Activated CD4-positive, alpha-beta memory T cell treated with anti-CD3 and anti-CD28 coated beads for 36 hours (primary cell): ENCODE measurements around the gene CAVIN2. TPM values are rescaled to one million over a fixed set of nuclear protein-coding genes. Genes with fewer than 3 reads are reported as not detected.

ENCODE experiments used
- CTCF ChIA-PET: fragments of 350-600 bp; sonication (Branson Sonifier 250); formaldehyde crosslinking; loops from one replicate; lab custom pipeline; 2021; ENCODE audit warnings: antibody characterized with exemption, inconsistent platforms; lab: Charles Lee
- POLR2A ChIA-PET: fragments of 350-600 bp; sonication (Branson Sonifier 250); formaldehyde crosslinking; loops from one replicate; lab custom pipeline; 2021; ENCODE audit warnings: antibody characterized with exemption; lab: Charles Lee
- DNase-seq: peaks from one replicate; pipeline ENCODE4 v3.0.0-alpha.2; 2020
- H3K27ac Mint-ChIP-seq: one replicate; pipeline ENCODE4 v1.8.0; 2021; ENCODE audit warnings: mixed read lengths
- H3K27me3 Mint-ChIP-seq: one replicate; pipeline ENCODE4 v1.8.0; 2021; ENCODE audit warnings: mixed read lengths
- H3K36me3 Mint-ChIP-seq: one replicate; pipeline ENCODE4 v1.8.0; 2021; ENCODE audit warnings: mixed read lengths
- H3K4me1 Mint-ChIP-seq: one replicate; pipeline ENCODE4 v1.8.0; 2021; ENCODE audit warnings: low read depth, mixed read lengths
- H3K4me3 Mint-ChIP-seq: one replicate; pipeline ENCODE4 v1.8.0; 2021; ENCODE audit warnings: mild to moderate bottlenecking, mixed read lengths
- H3K9me3 Mint-ChIP-seq: one replicate; pipeline ENCODE4 v1.8.0; 2021; ENCODE audit warnings: mixed read lengths
- intact Hi-C: fragments of 100-400 bp; cut with micrococcal nuclease; formaldehyde crosslinking; loops from one replicate; pipeline ENCODE4 v1.15.1; 2023
- total RNA-seq, 2 experiments: library from RNA; stranded (reverse); gene quantifications; one replicate each; pipeline ENCODE4 v1.2.3, GENCODE V29; 2021

The CAVIN2 gene
- total RNA-seq, 2 experiments from 2014 or later, result not detected

DNA sequence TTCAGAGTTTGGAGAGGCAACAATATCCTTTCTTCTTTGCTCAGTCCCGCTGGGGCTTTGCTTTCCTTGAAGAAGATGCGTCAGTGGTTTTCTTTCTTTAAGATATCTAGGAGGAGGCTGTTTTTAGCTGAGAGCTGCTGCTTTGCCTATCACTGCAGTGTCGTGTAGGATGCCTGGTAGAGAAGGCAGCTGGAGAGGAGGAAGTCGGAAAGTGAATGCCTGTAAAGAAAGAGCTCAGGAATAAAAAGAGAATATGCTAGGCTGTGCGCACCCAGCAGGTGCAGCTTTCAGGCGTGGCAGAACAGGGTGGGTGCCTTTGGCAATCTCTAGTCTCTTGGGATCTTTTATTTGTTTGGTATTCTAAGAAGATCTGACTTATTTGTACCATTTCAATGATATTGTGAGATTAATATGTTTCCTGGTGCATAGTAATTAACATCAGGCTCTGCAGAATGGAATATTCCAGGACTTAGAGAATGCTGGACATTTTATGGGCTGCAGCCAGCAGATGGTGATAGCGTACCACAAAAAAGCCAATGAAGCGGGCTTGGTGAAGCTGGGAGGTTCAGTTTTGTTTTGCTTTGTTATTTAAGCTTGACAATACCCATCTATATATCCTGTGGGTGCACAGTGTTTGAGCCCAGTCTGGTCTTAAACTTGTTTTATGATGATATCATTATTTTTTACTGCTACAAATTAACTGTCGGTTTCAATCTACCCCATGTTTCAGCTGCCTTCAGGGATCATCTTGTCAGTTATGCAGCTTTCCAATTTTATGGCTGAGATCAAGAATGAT lies 34.9 kb downstream of the CAVIN2 start:
- ChIA-PET CTCF (interaction anchor here (0.6 to 4.4 kb wide), 20 partner anchors 10 to 759 kb away, joined by 3 to 102 read pairs (median 3); partner anchors contain the start of gene CAVIN2), POLR2A (interaction anchor here (1.1 kb wide), 1 partner anchor 350 kb away, joined by 3 read pairs; no protein-coding TSS in a partner anchor)
- intact Hi-C loops, result loop anchor here (1.0 to 5.0 kb wide), 2 partner anchors 255 to 350 kb away; no protein-coding TSS in a partner anchor
- H3K36me3 Mint-ChIP-seq, result no peaks in the 10 kb centered on the region
- no peak overlapping the region for H3K4me3 Mint-ChIP-seq
- H3K27me3 Mint-ChIP-seq, result peaks cover 6% of the 10 kb centered on the region
- H3K9me3 Mint-ChIP-seq, result no peaks in the 10 kb centered on the region
- DNase-seq, result peak; percentile 54
- H3K27ac Mint-ChIP-seq, result no peak overlapping the region
- no peaks in the 10 kb centered on the region for H3K4me1 Mint-ChIP-seq

DNA sequence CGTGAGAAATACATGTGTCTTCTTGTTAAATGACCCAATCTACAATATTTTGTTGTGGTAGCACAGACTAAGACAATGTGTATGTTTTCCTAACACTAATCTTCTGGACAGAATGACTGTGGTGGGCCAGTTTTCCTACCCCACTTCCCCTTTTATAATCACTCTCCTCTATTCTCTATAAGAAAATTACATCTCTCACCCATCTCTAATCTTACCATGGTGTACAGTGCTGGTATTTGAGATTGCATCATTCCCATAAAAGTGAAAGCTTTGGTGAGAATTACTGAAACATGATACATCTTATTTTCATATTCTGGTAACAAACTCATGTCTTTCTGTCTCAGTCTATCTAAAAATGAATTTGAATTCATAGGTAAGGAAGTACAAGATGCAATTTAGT lies 40.5 kb downstream of the CAVIN2 start:
- Mint-ChIP-seq H3K9me3 (no peaks in the 10 kb centered on the region), H3K4me3 (no peak overlapping the region), H3K27me3 (peaks cover 10% of the 10 kb centered on the region), H3K4me1 (no peaks in the 10 kb centered on the region), H3K36me3 (no peaks in the 10 kb centered on the region), H3K27ac (no peak overlapping the region)
- intact Hi-C loops, result no loop called here
- DNase-seq, result no peak
- POLR2A ChIA-PET, result no interaction called here
- CTCF ChIA-PET, result interaction anchor here (1.1 kb wide), 1 partner anchor 356 kb away, joined by 4 read pairs; no protein-coding TSS in a partner anchor

DNA sequence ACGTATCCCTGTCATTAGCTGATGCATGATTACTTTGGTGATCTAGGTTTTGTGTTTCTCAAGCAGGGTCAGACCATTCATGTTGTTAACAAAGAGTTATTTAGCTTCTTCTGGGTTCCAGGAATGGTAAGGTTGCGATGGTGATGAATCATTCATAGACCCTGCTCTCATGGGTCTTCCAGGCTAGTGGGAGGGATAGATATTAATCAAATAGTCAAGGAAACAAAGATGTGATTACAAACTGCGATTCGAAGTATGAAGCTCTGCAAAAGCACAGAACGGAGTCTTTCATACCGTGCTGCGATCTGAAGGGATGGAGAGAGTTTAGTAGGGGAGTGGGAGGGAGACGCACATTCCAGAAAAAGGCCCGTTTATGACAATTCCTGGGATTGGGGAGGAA lies 42.1 kb downstream of the CAVIN2 start:
- no peak overlapping the region for H3K4me3 Mint-ChIP-seq
- H3K4me1 Mint-ChIP-seq, result no peaks in the 10 kb centered on the region
- DNase-seq, result no peak
- ChIA-PET CTCF (interaction anchor here (1.7 kb wide), 1 partner anchor 358 kb away, joined by 5 read pairs; no protein-coding TSS in a partner anchor), POLR2A (no interaction called here)
- H3K27ac Mint-ChIP-seq, result no peak overlapping the region
- peaks cover 13% of the 10 kb centered on the region for H3K27me3 Mint-ChIP-seq
- intact Hi-C loops, result no loop called here
- no peaks in the 10 kb centered on the region for H3K9me3 Mint-ChIP-seq
- no peaks in the 10 kb centered on the region for H3K36me3 Mint-ChIP-seq

DNA sequence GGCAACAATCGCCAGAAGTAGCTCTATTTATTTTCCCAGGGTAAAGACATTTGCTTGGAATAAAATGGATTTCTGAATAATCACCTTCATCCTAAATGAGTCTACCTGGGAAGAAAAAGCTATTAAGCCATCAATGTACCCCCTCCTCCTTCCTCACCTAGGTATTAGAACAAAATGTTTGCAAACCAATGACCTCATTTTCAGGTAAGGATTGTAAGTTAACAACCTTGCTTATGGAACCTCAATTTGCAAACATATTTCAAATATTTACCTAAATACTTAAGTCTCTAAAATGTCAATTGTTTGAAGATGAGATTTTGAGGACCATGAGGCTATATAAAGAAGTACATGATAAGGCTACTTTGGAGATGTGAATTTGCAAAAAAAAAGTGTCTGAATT lies 43.9 kb downstream of the CAVIN2 start:
- intact Hi-C loops, result no loop called here
- no peak overlapping the region for H3K4me3 Mint-ChIP-seq
- no peaks in the 10 kb centered on the region for H3K9me3 Mint-ChIP-seq
- no peak overlapping the region for H3K27ac Mint-ChIP-seq
- POLR2A ChIA-PET, result no interaction called here
- no peak for DNase-seq
- no peaks in the 10 kb centered on the region for H3K36me3 Mint-ChIP-seq
- H3K4me1 Mint-ChIP-seq, result no peaks in the 10 kb centered on the region
- CTCF ChIA-PET, result interaction anchor here (2.0 kb wide), 1 partner anchor 9 kb away, joined by 14 read pairs; no protein-coding TSS in a partner anchor
- peaks cover 16% of the 10 kb centered on the region for H3K27me3 Mint-ChIP-seq

DNA sequence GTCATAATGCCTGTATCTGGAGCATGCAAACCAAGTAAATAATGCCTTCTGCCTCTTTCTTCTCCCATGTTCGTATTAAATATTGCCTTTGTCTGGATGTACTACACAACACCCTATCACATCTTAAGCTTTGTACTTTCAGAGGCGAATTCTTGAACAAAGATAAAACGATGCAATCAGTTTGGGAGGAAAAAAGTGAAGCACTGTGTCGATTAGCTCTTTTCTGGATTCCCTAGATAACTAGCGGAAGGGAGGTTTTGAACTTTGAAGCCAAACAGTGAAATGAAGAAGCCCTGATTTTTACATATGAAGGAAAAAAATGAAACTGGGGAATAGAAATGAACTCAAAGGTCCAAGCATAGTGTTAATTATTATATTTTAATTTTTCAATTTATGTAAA lies 44.7 kb downstream of the CAVIN2 start:
- H3K27ac Mint-ChIP-seq, result no peak overlapping the region
- H3K9me3 Mint-ChIP-seq, result no peaks in the 10 kb centered on the region
- H3K36me3 Mint-ChIP-seq, result no peaks in the 10 kb centered on the region
- no peak overlapping the region for H3K4me3 Mint-ChIP-seq
- intact Hi-C loops, result no loop called here
- DNase-seq, result no peak
- peaks cover 16% of the 10 kb centered on the region for H3K27me3 Mint-ChIP-seq
- ChIA-PET CTCF (interaction anchor here (2.0 kb wide), 1 partner anchor 10 kb away, joined by 14 read pairs; no protein-coding TSS in a partner anchor), POLR2A (no interaction called here)
- no peaks in the 10 kb centered on the region for H3K4me1 Mint-ChIP-seq

DNA sequence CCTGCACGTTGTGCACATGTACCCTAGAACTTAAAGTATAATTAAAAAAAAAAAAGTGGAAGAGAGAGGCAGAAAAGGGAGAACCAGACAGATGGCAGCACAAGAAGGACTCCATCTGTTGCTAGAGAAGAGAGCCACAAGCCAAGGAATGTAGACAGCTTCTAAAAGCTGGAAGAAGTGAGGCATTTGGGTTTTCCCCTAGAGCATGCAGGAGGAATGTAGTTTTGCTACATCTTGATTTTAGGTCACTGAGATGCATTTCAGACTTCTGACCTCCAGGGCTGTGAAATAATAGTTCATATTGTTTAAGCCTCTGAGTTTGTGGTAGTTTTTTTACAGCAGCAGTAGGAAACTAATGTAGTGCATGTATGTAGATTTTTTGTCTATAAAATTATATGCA lies 46.0 kb downstream of the CAVIN2 start:
- DNase-seq, result no peak
- ChIA-PET CTCF (interaction anchor here (0.7 kb wide), 1 partner anchor 24 kb away, joined by 3 read pairs; no protein-coding TSS in a partner anchor), POLR2A (no interaction called here)
- H3K27me3 Mint-ChIP-seq, result peaks cover 16% of the 10 kb centered on the region
- H3K9me3 Mint-ChIP-seq, result no peaks in the 10 kb centered on the region
- H3K4me3 Mint-ChIP-seq, result no peak overlapping the region
- intact Hi-C loops, result no loop called here
- no peaks in the 10 kb centered on the region for H3K36me3 Mint-ChIP-seq
- H3K27ac Mint-ChIP-seq, result no peak overlapping the region
- no peaks in the 10 kb centered on the region for H3K4me1 Mint-ChIP-seq

DNA sequence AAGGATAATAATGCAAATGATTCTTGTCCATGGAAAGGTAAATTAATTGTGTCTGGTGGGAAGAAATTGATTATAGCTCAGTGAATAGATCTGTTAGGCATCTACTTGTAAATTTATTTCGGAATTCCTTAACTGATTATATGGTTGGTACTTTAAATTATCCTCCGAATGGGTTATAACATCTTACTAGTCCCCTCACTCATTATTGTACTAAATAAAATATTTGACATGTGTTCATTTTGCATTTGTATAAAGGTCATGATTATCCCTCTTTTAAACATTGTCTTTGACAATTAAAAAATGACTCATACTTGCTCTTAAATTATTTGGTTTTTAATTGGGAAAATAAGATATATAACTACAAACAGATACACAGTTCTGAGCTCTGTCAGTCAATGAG lies 47.4 kb downstream of the CAVIN2 start:
- Mint-ChIP-seq H3K36me3 (no peaks in the 10 kb centered on the region), H3K27me3 (peaks cover 11% of the 10 kb centered on the region), H3K4me1 (no peaks in the 10 kb centered on the region), H3K27ac (no peak overlapping the region), H3K9me3 (no peaks in the 10 kb centered on the region), H3K4me3 (no peak overlapping the region)
- intact Hi-C loops, result no loop called here
- ChIA-PET POLR2A (no interaction called here), CTCF (interaction anchor here (1.1 kb wide), 1 partner anchor 68 kb away, joined by 3 read pairs; no protein-coding TSS in a partner anchor)
- DNase-seq, result no peak

DNA sequence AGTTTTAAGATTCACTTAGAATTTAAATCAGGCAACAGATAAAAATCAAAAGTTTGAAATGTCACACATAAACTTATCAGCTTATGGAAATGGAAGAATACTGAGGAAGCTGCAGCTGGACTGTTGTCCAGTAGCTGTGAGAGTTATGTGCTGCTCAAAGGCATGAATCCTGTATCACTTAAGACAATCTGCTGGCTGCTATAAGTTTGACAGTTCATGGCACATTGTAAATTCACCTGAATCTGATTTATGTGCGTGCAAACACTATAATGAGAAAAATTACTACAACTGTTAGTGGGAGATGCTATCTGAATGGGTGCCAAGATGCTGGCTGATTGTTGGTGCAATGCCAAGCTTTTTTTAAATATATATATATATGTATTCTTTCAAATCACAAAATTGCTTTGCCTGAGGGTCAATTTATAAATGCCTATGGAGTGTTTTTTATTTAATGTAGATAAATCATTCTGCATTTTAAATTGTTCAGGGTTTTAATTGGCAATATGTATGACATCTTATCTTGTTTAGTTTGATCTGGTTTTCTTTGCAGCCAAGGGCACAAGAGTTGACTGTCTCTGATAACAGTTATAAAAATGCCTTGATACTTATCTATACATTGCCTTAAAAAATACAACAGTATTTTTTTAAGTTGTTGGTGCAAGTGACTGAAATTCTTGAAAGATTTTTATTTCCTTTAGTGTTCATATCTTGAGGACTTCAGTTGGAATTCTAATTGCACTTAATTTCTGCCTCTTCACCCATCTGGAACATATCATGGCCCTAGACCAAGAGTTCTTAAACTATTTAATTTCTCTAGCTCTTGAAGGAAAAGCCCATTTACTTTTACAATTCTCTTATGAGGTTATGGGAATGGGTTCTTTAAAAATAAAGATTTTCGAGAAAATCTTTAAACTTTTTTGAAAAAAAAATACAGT lies 48.7 kb downstream of the CAVIN2 start:
- Mint-ChIP-seq H3K27me3 (peaks cover 11% of the 10 kb centered on the region), H3K9me3 (no peaks in the 10 kb centered on the region), H3K36me3 (no peaks in the 10 kb centered on the region), H3K27ac (no peak overlapping the region), H3K4me3 (no peak overlapping the region), H3K4me1 (no peaks in the 10 kb centered on the region)
- ChIA-PET POLR2A (no interaction called here), CTCF (interaction anchor here (1.1 kb wide), 1 partner anchor 69 kb away, joined by 3 read pairs; no protein-coding TSS in a partner anchor)
- no peak for DNase-seq
- intact Hi-C loops, result no loop called here

DNA sequence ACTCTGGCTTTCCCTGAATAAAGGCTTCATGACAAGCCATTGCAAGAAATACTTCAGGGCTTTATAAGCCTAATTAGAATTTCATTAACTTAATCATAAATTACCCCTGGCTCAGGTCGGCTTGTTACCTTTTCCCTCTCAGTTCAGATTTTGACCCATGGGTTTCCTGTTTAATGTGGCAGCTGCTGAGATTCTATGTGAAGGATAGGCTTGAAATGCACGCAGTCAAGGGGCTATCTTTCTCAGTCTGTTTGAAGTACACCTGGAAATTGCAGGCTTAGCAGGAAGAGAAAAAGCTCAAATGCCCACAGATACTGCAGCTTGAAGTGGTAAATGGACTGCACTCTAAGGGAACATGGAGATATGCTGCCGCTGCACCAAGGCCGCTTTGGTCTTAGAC lies 49.4 kb downstream of the CAVIN2 start:
- ChIA-PET POLR2A (no interaction called here), CTCF (no interaction called here)
- Mint-ChIP-seq H3K4me3 (no peak overlapping the region), H3K4me1 (no peaks in the 10 kb centered on the region), H3K36me3 (no peaks in the 10 kb centered on the region), H3K27me3 (peaks cover 12% of the 10 kb centered on the region), H3K9me3 (no peaks in the 10 kb centered on the region), H3K27ac (no peak overlapping the region)
- no peak for DNase-seq
- intact Hi-C loops, result no loop called here

DNA sequence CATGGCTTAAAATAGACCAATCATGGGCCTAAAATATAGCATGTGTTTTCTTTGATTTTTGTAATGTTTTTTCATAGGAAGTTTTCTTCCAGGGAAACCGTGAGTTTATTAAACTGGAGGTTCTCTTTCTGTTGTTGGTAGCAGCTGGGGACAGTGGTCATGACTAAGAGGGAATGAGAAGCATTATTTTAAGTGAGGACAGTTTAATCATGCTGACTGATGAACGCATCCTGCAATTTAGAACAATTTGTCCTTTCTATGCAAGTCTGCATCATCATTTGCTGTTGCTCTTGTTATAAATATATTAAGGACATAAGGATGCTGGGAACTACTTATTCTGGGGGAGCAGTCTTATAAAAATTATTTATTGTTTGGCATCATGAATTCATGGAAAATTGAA lies 51.2 kb downstream of the CAVIN2 start:
- POLR2A ChIA-PET, result no interaction called here
- Mint-ChIP-seq H3K27ac (no peak overlapping the region), H3K4me1 (no peaks in the 10 kb centered on the region), H3K9me3 (no peaks in the 10 kb centered on the region), H3K27me3 (peaks cover 17% of the 10 kb centered on the region), H3K4me3 (no peak overlapping the region), H3K36me3 (no peaks in the 10 kb centered on the region)
- no peak for DNase-seq
- CTCF ChIA-PET, result interaction anchor here (1.4 kb wide), 1 partner anchor 228 kb away, joined by 3 read pairs; no protein-coding TSS in a partner anchor
- intact Hi-C loops, result no loop called here

DNA sequence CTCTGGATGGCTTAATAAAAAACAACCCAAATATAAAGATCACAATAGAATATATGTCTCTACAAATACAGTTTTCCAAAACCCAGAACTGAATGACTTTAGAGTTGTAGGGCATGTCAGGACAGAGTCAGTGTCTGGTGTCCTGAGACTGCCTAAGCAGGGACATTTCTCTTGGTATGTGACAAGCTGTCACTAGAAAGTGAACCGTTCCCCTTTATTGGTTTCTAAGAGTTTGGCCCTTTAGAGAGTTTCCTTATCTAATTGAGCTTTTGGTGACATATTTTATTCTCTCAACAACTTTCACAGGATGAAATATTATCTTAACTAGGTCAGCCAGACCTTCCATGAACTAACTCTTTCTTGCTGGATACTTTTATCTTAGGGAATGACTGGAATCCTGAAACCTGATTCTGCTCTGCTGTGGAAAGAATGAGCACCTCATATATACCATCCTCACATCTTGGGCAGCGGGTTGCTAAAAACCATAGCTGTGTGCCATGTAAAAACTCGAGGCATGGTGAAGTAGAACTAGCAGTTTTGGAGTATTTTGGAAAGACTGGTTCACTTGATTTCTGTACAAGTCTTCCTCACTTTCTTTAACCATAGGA lies 54.8 kb downstream of the CAVIN2 start:
- intact Hi-C loops, result no loop called here

More for the DNA sequence above, 54.8 kb downstream of the CAVIN2 start:
- CTCF ChIA-PET, result no interaction called here
- POLR2A ChIA-PET, result no interaction called here
- no peaks in the 10 kb centered on the region for H3K9me3 Mint-ChIP-seq
- no peaks in the 10 kb centered on the region for H3K36me3 Mint-ChIP-seq
- DNase-seq, result no peak
- H3K4me3 Mint-ChIP-seq, result no peak overlapping the region
- H3K27me3 Mint-ChIP-seq, result peaks cover 17% of the 10 kb centered on the region
- H3K27ac Mint-ChIP-seq, result no peak overlapping the region
- H3K4me1 Mint-ChIP-seq, result no peaks in the 10 kb centered on the region
